AML-193 (cell line): ENCODE measurements around the gene MAP3K14.

Experiments
- DNase-seq, 2 experiments: peaks; one replicate each; lab custom pipeline; 2025; lab: John Stamatoyannopoulos, UW

MAP3K14 gene

DNA sequence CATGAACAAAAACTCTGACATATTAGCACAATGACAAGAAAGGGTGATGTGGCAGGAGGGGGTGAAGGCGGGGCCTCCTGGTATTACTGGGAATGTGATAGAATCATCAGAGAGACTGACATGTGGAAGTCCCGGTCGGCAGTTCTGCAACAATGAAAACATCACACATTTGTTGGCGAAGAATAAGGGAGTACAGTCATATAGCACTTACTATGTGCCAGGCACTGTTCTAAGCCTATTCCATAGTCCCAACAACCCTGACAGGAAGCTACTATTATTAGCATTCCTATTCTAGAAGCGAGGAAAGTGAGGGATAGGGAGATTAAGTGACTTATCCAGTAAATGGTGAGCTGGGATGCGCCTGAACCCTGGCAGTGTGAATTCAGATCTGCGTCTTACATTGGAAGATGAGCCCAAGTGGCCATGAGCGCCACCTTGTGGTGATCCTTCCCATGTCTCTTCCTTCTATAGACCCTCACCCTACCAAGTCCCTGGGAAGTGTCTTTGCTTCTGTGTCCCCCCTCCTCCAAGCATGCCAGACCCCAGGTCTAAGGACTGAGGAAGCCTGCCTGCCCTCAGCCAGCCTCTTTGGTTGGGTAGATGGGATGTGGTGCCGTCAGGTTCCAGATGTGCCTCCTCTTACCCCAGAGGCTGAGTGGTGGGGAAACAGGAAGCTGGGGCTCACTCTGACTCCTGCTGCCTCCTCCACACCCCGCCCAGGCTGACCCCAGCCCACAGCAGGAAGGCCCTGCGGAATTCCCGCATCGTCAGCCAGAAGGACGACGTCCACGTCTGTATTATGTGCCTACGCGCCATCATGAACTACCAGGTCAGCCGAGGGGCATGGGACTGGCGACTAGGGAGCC lies 81.2 kb downstream of the MAP3K14 start:
- DNase-seq = peak; percentile 73 to 76

DNA sequence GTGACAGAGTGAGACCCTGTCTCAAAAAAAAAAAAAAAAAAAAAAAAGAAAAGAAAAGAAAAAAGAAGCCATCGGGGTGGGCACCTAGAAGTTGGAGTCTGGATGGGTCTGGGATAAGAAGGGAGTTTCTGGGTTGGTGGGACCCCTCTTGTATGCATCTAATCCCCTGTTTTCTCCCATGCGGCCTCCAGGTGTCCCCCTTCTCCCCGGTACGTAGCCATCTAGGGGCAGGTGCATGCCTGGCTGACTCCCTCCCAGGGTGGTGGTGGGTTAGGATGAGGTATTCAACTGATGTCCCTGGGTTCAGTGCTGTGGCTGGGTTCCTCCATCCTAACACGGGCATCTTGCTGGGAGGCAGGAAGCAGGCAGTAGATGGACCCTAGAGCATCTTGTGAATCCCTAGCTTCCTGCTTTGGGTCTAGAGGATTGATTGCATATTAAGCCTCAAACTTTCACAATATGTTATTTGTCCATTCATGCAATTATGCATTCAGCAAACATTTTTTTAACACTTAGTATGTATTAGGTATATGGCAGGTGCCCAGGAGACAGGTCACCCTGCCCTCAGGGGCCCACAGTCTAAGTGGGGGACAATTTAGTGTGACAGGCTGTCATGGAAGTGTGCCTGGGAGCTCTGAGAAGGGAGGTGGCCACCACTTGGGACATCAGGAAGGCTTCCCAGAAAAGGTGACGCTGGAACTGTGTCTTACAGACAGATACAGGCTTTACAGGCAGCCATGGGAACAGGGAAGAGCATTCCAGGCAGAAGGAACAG lies 82.0 kb downstream of the MAP3K14 start:
- DNase-seq = peak; percentile 20 to 50

DNA sequence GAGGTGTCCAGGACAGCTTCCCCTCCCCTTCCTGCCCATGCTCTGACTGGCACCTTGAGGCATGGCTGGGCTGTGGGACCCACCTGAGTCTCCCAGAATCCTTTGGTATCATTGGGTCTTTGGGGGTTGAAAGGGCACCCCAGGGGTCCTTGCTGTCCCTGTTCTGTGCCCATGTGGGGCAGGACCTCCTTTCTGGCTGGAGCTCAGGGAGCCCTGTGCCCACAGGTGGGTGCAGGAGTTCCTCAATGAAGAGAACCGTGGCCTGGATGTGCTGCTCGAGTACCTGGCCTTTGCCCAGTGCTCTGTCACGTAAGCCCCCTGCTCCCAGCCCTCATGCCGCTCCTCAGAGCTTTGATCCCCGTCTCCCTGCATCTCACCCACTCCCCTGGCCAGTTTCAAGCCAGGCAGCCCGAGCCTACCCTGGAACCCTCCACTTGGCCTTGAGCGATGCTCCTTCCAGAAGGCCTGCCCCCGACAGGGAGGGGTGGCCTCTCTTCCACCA lies 83.3 kb downstream of the MAP3K14 start:
- DNase-seq = no peak

DNA sequence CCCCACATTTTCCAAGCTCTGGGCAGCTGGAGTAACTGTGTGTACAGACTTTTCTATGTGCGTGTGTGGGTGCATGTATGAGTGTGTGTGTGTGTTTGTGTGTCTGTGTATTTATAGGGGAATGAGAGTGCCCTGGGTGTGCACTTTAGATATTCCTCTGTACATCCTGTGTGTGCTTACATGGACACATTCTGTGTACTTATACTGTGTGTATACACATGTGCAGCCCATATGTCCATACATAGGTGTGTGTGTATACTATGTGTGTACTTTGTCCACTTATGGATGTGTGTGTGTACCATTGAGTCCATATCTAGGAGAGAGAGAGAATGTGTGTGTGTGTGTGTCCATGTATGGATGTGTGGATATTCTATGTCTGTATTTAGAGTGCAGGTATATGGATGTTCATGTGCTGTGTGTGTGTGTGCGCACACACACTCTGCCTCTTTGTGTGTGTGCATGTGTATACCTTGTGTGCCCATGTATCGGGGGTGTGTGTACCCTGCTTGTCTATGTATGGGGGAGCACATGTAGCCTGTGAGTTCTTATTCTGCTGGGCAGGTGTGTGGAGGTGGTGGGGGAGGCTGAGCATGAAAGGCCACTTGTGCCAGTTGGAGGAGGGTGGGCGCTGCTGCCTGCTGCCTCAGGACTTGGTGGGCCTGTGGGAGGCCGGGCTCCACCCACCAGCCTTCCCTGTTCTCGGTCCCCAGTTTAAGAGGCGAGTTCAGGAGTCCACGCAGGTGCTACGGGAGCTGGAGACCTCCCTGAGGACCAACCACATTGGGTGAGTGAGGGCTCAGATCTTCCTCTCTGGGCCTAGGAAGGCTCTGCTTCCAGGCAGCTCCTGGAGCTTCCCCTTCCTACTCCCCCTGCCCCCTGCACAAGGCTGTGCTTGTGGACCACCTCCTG lies 84.1 kb downstream of the MAP3K14 start:
- no peak for DNase-seq

DNA sequence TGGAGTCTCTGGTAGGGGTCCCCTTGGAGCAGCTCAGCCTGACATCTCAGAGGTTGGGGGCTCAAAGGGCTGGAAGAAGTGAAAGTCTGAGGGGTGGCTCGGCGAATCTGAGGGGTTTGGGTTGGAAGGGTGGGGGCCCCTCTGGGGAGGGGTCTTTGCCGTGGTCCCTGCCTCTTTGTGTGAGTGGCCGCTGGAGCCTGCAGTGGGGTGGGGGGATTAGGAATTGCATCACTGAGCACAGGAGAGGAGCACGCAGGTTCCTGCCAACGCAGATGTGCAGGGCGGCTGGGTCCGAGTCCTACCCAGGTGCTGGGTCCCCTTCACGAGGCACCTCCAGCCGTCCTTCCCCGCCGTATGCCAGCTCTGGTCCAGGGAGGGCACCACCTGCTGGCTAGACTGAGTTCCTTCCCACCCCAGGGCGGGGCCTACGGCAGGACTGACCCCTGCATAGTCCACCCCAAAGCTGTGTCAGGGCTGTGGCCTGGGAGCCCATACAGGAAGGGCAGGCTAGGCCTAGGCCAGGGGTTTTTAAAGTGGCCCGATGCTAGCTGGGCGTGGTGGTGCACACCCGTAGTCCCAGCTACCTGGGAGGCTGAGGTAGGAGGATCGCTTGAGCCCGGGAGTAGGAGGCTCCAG lies 85.2 kb downstream of the MAP3K14 start:
- peak; percentile 24 to 28 for DNase-seq

DNA sequence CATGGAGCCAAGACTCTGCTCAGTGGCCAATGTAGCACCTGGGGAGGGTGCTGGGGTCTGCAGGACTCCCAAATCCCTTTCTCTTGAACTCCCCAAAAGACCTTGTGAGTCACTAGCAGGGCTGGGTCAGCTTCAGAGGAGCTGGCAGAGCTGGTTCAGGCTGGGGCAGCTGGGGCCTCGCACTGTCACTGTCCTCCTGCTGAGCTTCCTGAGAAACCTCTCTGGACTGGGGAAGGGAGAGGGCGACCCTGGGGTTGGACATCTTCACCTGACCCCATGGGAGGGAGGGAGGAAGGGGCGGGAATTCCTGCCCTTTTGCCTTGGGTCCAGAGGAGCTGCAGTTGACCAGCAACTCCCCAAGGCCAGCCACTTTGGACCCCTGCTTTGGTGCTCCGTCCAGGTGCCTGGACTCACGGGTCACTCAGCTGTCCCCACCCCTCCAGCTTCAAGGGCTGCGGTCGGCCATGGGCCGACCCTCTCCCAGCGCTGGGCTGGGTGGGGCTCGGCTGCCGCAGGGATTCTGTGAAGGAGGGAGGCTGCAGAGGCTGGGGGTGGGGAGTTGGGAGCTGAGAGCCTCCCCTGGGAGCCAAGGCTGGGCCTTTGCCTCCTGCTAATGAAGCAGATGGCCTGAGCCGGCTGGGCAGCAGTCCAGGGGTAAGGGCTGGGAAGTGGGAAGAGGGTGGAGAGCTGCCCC lies 85.9 kb downstream of the MAP3K14 start:
- DNase-seq = no peak

DNA sequence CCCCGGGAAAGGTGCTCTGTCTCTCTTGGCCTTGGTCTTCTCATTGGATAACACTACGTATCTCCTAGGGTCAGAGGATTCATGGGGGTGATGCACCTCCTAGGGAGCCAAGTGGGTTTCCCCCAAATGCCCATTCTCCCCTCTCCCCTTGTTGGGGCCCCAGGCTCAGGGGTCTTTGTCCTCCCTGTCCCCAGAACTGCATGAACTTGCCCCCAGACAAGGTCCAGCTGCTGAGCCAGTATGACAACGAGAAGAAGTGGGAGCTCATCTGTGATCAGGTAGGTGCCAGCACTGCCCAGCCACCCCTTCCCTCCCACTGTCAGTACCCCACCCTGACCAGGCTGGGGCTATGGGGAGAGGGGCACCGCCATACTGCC lies 86.4 kb downstream of the MAP3K14 start:
- DNase-seq = no peak

DNA sequence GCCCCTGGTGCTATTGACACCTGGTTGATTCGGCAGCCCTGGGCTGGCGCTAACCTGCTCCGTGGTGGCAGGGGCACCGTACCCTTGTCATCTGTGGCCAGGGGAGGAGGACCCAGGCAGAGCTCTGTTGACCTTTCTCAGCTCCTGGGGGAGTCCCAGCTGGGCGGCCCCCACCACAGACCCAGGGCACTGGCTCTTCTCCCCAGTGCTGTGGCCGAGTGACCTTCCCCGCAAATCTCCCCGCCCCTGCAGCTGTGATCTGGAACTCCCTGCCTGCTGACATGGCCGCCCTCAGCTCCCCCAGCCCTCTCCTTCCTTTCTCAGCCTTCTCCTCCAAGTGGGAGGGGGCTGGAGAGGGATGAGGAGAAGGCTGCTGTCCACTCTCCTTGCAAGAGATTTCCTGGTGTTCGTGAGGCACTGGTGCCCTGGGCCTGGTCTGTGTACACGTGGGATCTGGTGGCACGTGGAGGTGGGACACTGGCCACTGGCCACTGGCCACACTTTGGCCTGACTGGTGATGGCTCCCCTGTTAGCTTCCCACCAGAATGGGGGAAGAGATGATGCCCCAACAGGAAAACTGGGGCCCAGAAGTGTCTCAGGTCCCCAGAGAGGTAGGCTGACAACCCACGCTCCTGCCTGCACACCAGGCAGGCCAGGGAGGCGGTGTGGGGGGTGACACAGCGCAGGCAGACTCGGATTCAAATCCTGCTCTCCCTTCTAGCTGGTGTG lies 87.0 kb downstream of the MAP3K14 start:
- DNase-seq = no peak

DNA sequence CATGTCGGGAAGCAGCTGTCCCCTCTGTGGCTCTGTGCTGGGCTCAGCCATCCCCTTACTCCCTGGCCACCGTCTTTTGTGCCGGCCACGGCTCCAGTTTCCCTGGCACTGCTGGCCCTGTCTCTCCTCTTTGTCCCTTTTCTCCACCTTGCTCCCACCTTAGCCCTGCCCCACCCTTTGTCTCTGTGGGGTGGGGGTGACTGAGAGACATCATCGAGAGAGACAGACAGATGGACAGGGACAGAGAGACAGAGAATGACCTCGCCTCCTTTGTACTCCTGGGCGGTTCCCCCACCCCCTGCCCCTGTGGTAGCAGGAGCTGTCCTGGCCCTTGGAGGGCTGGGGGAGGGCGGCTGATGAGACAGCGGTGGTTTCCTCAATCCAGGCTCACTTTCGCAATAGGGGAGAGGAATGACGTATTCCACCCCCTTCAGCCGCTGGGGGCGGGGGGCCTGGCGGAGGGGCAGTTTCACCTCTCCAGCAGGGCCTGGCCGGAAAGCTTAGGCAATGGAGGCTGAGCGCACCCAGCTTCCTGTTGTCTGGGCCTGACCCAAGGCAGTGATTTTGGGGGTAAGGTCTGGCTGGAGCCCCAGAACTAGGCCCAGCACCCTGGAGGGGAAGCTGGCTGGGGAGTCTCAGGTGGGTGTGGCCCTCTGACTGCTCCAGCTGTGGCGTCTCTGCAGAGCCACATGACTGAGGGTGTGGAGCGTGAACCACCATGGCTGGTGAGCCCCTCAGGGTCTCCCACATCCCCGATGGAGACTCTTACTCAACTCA lies 87.9 kb downstream of the MAP3K14 start:
- peak; percentile 99 for DNase-seq

DNA sequence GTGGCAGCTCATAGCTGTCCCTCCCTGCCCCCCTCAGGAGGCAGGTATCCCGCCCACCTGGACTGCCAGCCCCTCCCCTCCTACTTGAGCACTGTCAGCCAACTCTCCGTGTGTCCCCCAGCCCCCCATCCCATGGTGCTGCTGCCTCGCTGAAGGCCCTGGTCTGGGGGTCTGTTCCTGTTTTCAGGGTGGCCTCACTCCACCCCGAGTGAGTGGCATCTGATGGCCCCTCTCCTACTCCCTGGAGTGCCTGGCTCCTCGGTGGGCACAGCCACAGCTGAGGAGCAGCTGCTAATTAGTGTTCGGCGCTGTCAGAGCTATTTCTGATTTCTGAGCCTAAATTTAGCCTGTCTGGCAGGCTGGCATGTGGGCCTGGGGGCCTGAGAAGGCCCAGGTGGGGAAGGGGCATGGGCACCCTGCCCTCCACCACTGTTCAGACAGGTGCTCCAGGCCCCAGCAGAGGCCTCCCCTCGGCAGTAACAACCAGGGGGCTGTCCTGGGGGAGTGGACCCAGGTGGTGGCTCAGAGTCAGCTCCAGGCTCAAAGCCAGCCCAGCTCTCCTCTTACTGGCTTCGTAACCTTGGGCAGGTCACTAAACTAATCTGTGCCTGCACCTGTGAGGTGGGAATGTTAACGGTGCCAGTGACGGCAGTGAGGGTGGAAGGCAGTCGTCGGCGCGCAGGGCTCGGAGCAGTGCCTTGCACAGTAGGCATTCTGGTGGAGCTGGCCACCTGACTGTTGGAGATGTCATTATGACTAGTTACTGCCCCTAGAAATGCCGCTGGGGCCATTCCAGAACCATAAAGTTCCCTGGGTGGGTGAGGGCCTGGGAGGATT lies 88.7 kb downstream of the MAP3K14 start:
- no peak for DNase-seq

DNA sequence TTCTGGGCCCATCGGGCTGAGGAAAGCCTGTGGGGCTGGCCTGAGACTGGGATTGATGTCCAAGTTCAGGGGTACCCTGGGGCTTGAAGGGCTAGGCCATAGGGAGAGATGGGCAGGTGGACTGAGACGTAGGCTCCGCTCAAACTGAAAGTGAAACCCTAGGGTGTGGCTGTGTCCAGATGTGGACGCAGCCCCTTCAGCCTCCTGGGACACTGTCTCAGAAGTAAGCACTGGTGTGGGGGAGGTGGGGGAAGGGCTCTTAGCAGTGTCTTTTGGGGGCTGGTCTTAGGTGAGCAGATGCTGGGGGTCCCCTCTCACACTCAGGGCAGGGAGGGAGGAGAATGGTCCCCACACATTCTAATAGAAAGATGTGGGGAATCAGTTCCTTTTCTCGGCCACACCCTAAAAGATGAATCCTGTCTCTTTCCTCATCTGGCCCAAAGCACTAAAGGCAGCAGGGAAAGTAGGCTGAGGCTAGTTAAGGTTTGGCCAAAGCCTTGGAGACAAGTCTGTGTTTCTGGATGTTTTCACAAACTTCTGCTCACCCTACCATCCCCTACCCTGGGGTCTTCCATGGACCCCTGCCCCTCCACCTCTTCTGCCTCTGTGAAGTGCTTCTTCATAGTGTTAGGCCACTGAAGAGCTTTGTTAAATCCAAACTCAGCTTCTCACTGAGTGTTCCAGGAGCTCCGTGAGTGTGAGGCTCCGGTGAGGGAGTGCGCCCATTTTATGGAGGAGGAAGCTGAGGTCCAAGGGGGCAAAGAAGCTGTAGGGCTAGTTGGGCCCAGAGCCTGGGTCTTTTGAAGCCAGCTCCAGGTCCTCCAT lies 89.5 kb downstream of the MAP3K14 start:
- DNase-seq = peak; percentile 38 to 50

DNA sequence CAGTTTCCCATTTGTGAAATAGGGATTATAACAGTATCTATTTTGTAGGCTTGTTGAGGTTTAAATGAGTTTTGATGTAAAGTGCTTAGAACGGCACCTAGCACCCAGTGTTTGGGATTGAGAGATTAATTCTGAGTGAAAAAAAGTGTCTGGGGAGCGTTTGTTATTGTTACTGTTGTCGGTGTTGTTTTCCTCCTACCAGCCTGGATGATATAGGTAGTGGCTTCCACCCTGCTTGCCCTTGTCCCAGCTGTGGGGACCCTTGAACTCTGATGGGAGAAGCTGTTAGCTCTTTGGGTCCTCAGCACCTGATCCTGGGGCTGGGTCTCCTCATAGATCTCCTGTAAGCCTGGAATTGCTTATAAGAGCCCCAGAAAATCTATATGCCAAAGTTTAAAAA lies 90.2 kb downstream of the MAP3K14 start:
- peak in 1 of 2 experiments; percentile 39 for DNase-seq

DNA sequence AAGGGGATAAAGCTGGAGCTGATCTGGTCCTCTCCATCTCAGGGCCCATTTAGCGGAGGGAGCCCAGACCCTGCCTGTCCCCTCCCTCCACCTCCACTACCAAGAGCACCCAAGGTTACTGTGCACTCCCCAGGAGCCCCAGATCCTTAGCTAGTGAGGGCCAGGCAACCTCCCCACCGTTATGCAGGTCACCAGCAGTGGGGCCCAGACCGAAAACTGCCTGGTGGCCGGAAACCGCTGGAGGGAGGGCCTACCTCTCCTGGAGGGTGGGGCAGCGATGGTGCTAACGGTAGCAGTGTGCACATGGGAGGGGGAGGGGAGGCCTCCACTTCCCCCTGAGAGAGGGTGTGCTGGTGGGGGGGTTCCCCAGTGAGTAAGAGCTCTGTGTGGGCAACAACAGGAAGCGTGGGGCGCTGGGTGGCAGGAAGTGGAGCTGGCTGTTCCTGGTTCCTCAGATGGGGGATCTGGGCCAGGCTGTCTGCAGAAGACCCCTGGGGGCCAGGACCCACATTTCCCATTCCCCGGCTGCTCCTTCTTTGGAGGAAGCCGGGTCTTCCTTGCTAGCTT lies 90.8 kb downstream of the MAP3K14 start:
- peak; percentile 99 for DNase-seq

DNA sequence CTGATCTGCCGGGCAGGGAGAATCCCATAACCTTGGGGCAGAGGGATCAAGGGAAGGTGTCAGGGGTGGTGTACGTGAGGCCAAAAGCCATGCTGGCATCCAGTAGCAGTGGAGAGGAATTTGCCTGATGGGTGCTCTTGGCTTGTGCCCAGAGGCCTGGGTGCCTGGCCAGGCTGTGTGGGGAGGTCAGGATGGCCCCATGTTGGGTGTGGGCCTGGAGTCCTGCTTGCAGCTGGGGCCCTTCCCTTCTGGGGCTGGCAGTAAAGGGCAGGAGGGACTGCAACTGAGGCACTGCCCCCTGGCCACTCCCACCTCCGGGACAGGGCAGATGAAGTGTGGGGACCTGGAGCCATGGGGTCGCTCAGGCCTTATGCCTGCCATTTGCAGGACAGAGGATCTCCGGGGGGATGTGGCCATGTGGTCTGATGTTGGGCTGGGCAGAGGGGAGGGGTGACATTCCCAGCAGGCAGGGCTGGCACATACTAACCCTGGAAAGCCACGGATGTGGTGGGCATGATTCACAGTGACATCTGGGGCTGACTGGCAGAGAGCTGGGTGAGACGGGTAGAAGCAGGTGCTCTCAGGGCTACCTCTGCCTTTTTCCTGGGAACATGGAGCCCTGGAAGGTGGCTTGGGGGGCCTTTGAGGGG lies 91.6 kb downstream of the MAP3K14 start:
- no peak for DNase-seq

DNA sequence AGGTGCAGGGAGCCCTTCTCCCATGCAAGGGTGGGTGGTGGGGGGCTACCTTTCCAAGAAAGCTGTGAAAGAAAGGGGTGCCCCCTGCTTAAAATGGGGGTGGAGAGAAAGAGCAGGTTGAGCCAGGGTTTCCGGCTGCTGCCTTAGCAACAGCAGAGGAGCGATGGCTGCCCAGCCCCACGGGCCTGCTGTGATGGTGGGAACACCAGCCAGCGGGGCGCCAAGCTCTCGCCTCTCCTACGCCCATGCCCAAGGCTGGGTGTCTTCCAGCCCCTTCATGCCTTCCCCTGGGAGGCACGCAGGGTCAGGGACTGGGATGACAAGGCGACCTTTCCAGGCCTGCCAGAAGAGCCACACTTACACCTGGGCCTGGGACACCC lies 92.2 kb downstream of the MAP3K14 start:
- peak in 1 of 2 experiments; percentile 11 for DNase-seq
